Calu3 (cell line): ENCODE measurements around the gene ZBBX. TPM values are rescaled to one million over a fixed set of nuclear protein-coding genes. Genes with fewer than 3 reads are reported as not detected.

ENCODE experiments used
- BruUV-seq: library from RNA; stranded (reverse); fragments of 400-500 nt; replicated peaks from 2 replicates; lab custom pipeline; 2021; lab: Mats Ljungman, UMichigan
- CTCF ChIA-PET: fragments of 300-600 bp; sonication (Branson Sonifier 250); formaldehyde crosslinking; loops from one replicate; lab custom pipeline; 2022; ENCODE audit warnings: antibody characterized with exemption; lab: Charles Lee
- DNase-seq: peaks from one replicate; pipeline ENCODE4 v3.0.0; 2022
- H3K27ac Mint-ChIP-seq: one replicate; pipeline ENCODE4 v1.8.0; 2022; ENCODE audit warnings: mixed read lengths; ENCODE audit not compliant: unreplicated experiment
- H3K27me3 Mint-ChIP-seq: one replicate; pipeline ENCODE4 v1.8.0; 2022; ENCODE audit warnings: mixed read lengths; ENCODE audit not compliant: unreplicated experiment
- H3K36me3 Mint-ChIP-seq: one replicate; pipeline ENCODE4 v1.8.0; 2022; ENCODE audit warnings: mild to moderate bottlenecking, moderate library complexity, mixed read lengths; ENCODE audit not compliant: insufficient read depth, unreplicated experiment
- H3K4me1 Mint-ChIP-seq: one replicate; pipeline ENCODE4 v1.8.0; 2022; ENCODE audit warnings: mild to moderate bottlenecking, low read depth, mixed read lengths; ENCODE audit not compliant: unreplicated experiment
- H3K4me3 Mint-ChIP-seq: one replicate; pipeline ENCODE4 v1.8.0; 2022; ENCODE audit warnings: mild to moderate bottlenecking, low read depth, moderate library complexity, mixed read lengths; ENCODE audit not compliant: unreplicated experiment
- H3K9me3 Mint-ChIP-seq: one replicate; pipeline ENCODE4 v1.8.0; 2022; ENCODE audit warnings: low read depth, mixed read lengths; ENCODE audit not compliant: unreplicated experiment
- CTCF ChIP-seq: fragments of 200-600 bp; IDR thresholded peaks from one replicate; pipeline ENCODE4 v1.8.0; 2022; ENCODE audit warnings: antibody characterized with exemption; ENCODE audit not compliant: unreplicated experiment
- intact Hi-C: fragments of 100-400 bp; cut with micrococcal nuclease; formaldehyde crosslinking; loops from one replicate; pipeline ENCODE4 v1.10.0; 2022; ENCODE audit not compliant: unreplicated experiment
- total RNA-seq: library from RNA; stranded (reverse); gene quantifications from 2 replicates; pipeline ENCODE4 v1.2.3, GENCODE V29; 2022

Gene ZBBX
- total RNA-seq, 1 experiment from 2014 or later: 0.57 TPM

- TF ChIP-seq CTCF: no peak
- no peak for DNase-seq
- Mint-ChIP-seq H3K4me1 (no peaks in the 10 kb centered on the region), H3K27ac (no peak overlapping the region), H3K36me3 (peaks cover 10% of the 10 kb centered on the region), H3K27me3 (no peaks in the 10 kb centered on the region), H3K4me3 (no peak overlapping the region), H3K9me3 (no peaks in the 10 kb centered on the region)
- CTCF ChIA-PET: no interaction called here
- no TSS peak for BruUV-seq
- intact Hi-C loops: no loop called here
These were observed 2.1 kb upstream of the ZBBX start for GRCh38 chr3:167382155-167382554.

GRCh38 chr3:167375478-167375877, 4.6 kb downstream of the ZBBX start:
- Mint-ChIP-seq H3K36me3 (peaks cover 6% of the 10 kb centered on the region), H3K4me1 (no peaks in the 10 kb centered on the region), H3K27me3 (no peaks in the 10 kb centered on the region), H3K27ac (no peak overlapping the region), H3K4me3 (no peak overlapping the region), H3K9me3 (no peaks in the 10 kb centered on the region)
- BruUV-seq: no TSS peak
- CTCF ChIA-PET: no interaction called here
- intact Hi-C loops: no loop called here
- TF ChIP-seq CTCF: no peak
- DNase-seq: no peak

- H3K4me1 Mint-ChIP-seq: no peaks in the 10 kb centered on the region
- no peaks in the 10 kb centered on the region for H3K27me3 Mint-ChIP-seq
- H3K36me3 Mint-ChIP-seq: no peaks in the 10 kb centered on the region
- no peaks in the 10 kb centered on the region for H3K9me3 Mint-ChIP-seq
- DNase-seq: no peak
- no TSS peak for BruUV-seq
- intact Hi-C loops: no loop called here
- no peak overlapping the region for H3K4me3 Mint-ChIP-seq
- no peak for TF ChIP-seq CTCF
- no peak overlapping the region for H3K27ac Mint-ChIP-seq
- CTCF ChIA-PET: no interaction called here
These were observed 8.0 kb downstream of the ZBBX start for GRCh38 chr3:167372138-167372537.

- no peak overlapping the region for H3K27ac Mint-ChIP-seq
- H3K36me3 Mint-ChIP-seq: no peaks in the 10 kb centered on the region
- BruUV-seq: no TSS peak
- H3K27me3 Mint-ChIP-seq: no peaks in the 10 kb centered on the region
- CTCF ChIA-PET: no interaction called here
- intact Hi-C loops: no loop called here
- no peaks in the 10 kb centered on the region for H3K4me1 Mint-ChIP-seq
- no peak overlapping the region for H3K4me3 Mint-ChIP-seq
- no peak for TF ChIP-seq CTCF
- peaks cover 3% of the 10 kb centered on the region for H3K9me3 Mint-ChIP-seq
- DNase-seq: no peak
These were observed 18.1 kb downstream of the ZBBX start for GRCh38 chr3:167361948-167362347.

- no TSS peak for BruUV-seq
- intact Hi-C loops: no loop called here
- H3K9me3 Mint-ChIP-seq: peaks cover 6% of the 10 kb centered on the region
- no peak for TF ChIP-seq CTCF
- no peak for DNase-seq
- CTCF ChIA-PET: no interaction called here
- no peak overlapping the region for H3K4me3 Mint-ChIP-seq
- H3K27me3 Mint-ChIP-seq: no peaks in the 10 kb centered on the region
- no peaks in the 10 kb centered on the region for H3K4me1 Mint-ChIP-seq
- no peaks in the 10 kb centered on the region for H3K36me3 Mint-ChIP-seq
- H3K27ac Mint-ChIP-seq: no peak overlapping the region
These were observed 18.8 kb downstream of the ZBBX start for GRCh38 chr3:167361306-167361705.
